Stimulated activated CD4-positive, alpha-beta T cell treated with anti-CD3 and anti-CD28 coated beads, TNF-alpha, amount 100 ng/mL, for 24 hours (primary cell): Measurements from ENCODE around the gene MRPS15.
"Not testable (repeated sequence)": the region's sequence is repeated elsewhere in the genome, so short reads cannot be mapped to it uniquely, and the experiment has no call there.

Source experiments
- DNase-seq, 3 experiments: peaks; one replicate each; pipeline ENCODE4 v3.0.0-alpha.2; 2020; ENCODE audit warnings: low read depth in 3 of 3

The MRPS15 gene

DNA sequence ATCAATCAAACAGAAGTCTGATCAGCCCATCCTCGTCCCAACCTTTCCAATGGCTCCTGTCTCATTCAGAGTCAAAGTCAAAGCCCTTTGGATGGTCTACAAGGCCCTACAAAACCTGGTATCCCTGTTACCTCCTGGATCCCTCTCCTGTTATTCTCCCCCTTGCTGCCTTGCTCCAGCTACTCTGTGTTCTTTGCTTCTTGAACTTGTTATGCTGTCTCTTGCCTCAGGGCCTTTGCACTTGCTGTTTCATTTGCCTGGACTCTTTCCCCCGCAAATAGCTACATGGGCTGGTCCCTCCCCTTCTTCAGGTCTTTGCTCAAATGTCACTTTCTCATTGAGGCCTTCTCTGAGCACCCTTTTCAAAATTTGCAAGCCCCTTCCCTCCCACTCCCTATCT is 19.9 kb upstream of the MRPS15 start:
- DNase-seq = no peak

DNA sequence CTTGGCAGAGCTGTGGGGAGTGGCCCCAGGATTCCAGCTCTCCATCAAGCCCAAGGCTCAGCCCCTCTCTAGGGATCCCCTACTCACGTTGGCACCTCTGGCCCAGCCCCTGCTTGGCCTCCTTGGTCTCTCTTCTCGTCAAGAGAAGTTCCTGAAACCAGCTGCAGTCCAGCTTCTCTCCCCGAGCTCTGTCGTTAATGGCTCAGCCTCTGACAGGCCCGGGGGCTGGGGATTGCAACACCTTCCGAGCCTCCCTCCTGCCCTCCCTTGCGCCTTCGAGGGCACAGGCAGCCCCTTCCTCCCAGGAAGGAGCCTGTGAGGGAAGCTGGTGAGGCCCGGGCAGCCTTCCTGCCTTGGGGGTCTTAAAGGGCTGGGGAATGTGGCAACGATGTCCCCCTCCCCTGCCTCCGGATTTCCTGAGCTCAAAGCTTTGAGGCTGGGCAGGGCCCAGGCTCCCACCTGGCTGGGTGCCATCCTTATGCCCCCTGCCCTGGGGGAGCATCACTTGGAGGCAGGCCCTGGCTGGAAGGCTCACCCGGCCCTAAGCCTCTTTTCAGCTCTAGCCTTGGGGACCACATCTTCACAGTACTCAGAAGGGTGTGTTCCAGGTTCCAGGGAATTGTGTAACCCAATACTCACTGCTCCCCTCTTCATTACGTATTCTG is 18.7 kb upstream of the MRPS15 start, which contains the start of gene CSF3R:
Gene CSF3R (minus strand): TSS at position 190 of the 665 bp plus-strand sequence. CDS start 3,417 bp downstream, outside the sequence.
- no peak for DNase-seq

DNA sequence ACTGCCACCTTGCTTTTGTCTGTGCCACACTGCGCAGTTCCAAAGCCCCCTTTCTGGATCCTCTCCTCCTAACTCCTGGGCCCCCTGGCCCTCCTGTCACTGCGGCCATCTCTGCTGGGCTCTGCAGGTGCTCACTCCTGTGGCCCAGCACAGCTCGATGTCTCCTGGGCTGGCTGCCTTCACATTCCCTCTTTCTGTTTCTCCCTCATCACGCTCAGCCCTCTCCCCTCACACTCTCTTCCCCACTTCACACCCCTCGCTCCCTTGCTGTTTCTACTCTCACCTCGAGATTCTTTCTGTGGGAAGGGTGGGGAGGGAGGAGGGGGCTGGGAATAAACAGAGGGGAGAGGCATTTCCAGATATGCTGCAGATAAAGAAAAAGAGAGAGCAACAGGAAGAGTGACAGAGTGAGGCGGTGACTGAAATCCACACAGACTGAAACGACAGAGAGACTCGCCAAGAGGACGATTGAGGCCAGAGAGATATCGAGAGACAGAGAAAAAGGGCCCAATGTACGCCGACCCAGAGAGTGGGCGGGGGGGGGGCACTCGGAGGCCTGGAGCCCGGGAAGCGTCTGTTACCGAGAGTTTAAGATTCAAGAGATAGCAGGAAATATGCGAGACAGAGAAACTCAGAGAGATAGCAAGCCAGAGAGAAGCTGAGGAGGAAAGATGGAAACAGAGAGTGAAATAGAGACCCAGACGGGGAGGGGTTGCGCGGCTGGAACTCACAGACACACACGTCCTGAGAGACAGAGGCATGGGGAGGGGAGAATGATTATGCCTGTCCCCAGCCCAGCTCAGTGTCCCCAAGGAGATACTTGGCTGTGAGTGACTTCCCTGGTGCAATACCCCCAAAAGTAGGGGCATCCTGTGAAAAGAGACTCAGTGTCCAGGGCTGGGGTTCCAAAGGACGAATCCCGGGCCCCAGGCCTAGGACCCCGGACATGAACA is 17.9 kb upstream of the MRPS15 start:
- no peak for DNase-seq

DNA sequence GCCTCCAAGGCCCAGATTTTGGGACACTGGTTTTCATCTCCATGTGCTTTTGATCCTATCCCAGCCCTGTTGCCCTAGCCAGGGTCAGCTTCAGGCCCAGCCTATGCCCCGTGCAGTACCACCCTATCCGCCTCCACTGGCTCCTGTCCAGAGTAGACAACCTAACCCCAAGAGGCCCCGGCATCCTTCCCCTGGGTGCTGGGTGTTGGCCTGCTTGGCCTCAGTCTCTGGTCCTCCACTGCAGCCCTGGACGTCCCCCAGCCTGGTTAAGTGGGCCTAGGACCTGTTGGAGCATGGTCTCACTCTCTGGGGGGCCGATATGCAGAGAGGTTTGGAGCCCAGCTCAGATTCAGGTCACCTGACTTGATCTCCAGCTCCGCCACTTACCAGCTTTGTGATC is 16.9 kb upstream of the MRPS15 start:
- no peak for DNase-seq

DNA sequence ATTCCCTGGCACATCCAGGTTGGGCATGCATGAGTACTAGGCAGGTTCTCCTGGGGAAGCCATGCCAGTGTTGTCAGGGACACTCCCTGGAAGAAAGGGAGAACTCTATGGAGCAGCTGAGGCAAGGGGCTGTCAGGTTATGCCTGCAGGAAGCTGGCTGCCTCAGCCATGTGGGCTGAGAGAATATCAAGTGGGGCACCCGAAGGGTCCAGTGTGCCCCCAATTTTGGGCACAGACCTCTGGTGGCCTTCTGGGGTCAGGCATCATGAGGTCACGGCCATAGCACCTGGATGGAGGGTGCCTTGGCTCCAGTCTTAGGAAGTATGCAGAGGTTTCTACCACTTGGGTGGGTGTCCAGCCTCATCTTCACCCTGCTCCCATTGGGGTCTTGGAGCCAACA is 16.0 kb upstream of the MRPS15 start:
- DNase-seq = no peak

DNA sequence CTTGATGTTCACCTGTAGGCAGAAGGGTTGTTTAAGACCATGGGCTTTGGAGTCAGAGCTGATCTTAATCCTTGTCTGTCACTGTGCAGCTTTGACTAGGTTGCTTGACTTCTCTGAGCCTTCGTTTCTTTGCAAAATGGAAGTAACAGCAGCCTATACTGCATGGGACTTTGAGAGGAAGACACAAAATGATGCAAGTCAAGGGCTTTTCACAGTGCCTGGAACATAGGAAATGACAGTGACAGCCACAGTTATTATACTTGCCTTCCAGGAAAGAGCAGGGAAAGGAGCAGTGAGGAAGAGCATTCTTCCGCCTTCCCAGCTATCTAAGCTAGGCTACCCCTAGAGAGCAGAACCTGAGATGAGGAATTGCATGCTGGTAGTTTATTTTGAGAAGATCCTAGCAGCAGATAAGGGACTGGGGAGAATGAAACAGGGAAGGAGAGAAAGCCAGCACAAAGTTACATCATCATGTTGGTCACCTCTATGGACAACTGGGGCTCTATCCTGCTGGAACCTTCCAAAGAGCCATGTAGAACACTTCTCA is 15.4 kb upstream of the MRPS15 start:
- no peak for DNase-seq

DNA sequence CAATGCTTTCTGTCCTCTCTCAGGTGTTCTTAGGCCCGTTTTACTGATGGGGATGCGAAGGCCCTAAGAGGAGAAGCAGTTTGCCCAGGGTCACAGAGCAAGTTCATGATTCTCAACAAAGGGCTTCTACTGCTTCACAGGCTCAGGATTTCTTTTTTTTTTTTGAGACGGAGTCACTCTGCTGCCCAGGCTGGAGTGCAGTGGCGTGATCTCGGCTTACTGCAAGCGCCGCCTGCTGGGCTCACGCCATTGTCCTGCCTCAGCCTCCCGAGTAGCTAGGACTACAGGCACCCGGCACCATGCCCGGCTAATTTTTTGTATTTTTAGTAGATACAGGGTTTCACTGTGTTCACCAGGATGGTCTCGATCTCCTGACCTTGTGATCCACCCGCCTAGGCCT is 13.4 kb upstream of the MRPS15 start:
- not testable (repeated sequence) for DNase-seq

DNA sequence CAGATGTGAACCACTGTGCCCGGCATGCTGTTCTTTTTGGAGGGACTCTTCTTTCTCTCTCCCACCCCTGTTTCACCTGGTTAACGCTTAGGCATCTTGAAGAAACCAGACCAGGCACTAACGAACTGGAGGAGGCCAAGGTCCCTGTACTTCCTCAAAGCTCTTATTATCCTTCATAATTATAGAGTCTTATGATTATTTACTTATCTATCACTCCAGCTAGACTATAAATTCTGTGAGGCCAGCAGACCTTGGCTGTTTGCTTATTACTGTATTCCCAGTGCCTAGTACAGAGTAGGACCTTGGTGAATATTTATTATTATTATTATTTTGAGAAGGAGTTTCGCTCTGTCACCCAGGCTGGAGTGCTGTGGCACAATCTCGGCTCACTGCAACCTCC is 12.8 kb upstream of the MRPS15 start:
- no peak for DNase-seq

DNA sequence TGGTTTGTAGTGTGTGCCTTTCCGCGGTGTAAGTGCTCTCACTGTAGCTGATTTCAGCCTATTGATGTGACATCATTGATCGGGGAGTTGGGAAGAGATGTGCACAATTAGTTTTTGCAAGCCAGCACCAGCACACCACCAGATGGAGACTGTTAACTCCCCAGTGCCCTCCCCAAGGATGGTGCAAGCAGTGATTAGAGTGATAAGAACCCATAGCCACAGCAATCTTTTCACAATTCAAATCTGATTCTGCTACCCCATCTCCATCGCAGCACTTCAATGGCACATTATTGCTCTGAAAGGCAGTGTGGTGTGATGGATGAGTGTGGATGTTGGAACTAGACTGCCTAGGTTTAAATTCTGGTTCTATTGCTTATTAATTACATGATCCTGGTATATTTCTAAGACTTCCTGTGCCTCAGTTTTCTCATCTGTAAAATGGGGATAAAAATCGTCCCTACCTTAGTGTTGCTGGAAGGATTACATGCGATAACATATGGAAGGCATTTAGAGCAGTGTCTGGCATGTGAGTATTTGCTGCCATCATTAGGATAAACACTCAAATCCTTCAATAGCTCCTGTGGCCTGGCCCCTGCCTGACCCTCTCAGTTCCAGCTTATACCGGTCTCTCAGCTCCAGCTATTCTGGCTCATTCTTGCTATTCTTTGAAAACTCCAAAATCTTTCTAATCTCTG is 11.9 kb upstream of the MRPS15 start:
- DNase-seq = no peak

DNA sequence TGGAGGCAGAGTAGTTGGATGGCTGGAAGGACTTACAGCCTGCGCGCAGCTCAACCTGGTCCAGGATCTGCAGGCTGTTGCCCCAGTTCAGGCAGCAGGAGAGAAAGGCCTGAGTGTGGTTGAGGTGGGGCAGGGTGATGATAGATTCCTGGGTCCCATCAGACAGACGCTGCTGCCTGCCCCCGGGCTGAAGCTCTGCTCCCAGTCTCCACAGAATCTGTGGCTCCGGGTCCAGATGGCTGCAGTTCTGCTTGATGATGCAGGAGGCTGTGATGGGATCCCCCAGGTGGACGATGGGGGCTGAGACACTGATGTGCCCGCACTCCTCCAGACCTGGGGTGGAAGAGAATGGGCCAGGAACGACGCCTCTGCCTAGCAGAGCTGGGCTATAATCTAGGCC is 11.2 kb upstream of the MRPS15 start:
- DNase-seq = no peak

DNA sequence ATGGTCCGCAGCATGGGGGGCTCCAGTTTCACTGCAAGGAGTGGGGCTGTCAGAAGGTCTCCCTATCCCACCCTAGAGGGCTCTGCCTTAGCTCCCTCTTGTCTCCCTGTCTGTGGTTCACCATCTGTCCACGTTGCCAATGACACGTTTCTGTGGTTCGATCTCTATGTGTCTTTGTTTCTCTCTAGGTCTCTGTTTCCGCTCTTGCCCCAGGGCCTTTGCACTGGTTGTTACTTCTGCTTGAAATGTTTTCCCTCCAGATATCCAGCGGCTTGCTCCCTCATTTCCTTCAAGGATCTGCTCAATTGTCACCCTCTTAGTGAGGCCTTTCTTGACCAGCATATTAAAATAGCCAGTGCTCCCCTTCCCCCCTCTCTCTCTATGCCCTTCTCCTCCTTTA is 8.5 kb upstream of the MRPS15 start:
- DNase-seq = no peak

DNA sequence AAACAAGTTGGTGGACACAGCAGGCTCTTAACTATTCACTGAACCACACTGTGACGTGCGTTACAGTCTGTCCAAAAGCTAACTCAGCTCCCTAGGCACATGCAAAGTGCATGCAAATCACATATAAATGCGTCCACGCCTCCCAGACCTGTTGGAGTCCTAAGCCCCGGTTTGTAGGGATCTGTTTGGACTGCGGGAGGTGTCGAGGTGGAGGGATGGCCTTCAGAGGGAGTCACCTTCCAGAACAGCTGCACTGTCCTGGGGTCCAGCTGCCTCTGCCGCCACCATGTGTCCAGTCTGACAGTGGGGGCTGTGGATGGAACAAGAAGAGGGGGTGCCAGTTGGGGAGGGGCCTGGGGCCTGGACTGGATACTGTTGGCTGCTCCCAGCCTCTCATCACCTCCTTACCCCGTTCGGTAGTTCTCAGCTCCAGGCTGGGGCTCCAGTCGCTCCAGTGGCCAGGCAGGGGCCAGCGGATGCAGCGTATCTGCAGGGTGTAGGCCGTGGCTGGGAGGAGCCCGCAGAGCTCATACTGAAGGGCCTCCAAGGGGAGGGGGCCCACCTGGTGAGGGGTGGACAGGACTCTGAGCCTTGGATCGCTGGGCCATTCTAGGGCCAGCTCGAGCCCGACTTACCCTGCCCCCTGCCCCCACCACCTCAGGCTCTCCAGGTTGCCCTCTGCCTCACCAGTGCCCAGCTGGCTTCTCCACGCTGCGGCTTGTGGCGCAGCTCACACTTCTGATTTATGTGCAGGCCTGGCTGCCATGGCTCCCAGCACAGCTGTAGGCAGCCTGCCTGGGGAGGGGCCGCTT is 7.9 kb upstream of the MRPS15 start:
- DNase-seq = no peak

DNA sequence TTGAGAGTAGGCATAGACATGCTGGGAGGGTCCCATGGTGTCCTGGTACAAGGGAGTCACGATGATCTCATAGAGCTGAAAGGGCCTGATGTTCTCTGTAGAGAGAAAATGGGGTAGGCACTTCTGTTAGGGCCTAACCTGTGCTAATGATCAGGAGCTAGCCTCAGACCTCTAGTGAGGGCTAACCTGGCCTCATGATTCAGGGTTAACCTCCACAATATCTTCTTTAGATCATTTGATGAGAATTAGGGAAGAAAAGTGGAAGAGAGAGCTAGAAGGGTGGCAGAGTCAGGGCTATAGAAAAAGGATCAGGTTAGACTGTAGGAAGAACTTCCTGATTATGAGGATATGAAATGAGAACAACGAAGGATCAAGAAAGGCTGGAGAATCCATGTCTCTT is 5.0 kb upstream of the MRPS15 start:
- no peak for DNase-seq

DNA sequence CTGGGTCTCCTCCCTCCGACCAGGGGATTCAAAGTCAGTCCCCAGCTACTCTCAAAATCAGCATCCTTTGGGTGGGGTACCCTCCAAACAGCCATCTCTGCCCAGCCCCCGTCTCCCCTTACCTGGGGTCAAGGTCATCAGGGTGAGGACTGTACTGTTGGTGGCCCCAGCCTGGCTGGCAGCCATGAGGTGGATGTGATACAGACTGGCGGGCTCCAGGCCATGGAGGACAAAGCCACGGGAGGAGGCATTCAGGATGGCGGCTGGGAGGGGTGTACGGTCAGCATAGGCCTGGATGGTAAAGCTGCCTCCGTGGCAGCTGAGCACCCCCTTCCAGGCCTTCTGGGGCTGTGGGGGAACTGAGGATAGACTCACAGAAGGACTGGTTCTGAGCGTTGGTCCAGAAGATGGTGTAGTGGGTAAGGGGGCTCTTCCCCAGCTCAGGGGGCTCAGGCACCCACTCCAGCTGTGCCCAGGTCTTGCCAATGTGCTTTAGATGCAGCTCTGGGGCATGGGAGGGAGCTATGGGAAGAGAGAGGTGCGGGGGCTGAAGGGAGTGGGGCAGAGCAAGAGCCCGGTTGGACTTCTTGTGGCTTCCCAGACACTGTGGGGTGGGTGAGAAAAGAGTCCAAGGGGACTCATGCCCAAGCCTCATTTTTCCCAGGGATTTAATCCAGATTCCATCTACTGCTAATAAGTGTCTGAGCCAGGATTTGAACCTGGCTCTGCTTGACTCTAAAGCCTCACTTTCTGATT is 3.7 kb upstream of the MRPS15 start:
- DNase-seq = no peak

DNA sequence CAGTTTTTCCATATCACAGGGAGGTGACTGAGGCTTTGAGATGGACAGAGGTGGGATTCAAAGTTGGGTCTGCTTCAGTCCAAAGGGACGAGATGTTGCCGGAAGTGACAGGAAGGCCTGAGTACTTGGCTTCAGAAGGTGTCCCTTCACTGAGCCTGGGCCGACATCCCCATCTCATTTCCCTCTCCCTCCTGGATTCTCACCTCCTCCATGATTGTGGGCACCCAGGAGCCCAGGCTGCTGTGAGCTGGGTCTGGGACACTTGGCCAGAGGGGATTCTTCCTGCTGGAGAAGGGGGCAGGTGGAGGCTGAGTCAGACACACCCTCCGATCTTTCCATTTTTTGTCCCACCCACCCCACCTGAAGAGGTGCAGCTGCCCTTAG is 2.8 kb upstream of the MRPS15 start:
- DNase-seq = no peak

DNA sequence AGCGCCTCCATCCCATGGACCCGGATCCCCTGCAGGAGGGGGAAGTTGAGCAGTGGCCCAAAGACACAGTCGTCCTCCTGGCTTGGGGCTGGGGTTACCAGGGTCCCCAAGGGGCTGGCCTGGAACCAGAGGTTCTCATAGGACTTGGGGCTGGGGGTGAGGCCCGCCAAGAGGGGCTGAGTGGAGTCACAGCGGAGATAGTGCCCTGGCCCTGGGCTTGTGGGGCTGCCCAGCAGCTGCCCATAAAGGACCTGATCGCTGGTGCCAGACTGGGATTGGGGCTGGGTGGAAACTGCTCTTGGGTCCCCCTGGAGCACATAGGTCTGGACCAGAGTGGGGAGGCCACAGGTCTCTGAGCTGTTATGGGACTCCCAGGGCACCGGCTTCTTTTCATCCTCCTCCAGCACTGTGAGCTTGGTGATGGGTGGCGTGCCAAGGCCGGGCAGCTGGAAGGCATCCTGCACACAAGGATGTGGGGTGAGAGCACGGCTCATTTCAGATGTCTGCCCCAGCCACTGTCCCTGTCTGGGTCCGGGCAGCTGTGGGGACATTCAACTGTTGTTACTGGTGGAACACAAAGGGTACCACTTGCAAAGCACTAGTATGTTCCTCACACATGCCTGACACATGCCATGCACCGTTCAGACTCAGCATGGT is 2.3 kb upstream of the MRPS15 start:
- no peak for DNase-seq

DNA sequence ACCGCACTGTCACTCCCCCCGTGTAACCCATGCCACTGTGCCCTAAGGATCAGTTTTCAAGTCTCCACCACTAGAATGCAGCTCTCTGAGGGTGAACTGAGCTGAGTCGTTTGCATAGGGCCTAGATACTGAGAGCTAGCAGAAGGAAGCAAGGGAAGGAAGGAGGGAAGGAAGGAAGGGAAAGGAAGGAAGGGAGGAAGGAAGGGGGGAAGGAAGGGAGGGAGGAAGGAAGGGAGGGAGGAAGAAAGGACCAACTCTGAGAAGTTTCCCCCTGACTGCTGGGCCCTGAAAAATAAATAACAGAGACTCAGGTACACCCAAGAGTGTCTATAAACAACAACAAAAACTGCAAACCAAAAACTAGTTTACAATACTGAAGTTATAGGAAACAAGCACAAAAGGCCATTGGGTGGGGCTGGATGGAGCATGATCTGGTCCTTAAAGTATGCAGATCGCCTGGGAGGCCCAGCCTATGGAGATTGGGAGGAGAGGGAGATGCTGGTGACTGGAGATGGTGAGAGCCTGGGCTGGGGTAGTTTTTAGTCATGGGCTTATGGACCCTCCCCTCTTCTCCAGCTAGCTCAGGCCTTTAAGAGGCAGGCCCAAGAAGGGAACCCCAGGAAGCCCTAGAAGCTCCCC is 1.7 kb upstream of the MRPS15 start:
- no peak for DNase-seq

DNA sequence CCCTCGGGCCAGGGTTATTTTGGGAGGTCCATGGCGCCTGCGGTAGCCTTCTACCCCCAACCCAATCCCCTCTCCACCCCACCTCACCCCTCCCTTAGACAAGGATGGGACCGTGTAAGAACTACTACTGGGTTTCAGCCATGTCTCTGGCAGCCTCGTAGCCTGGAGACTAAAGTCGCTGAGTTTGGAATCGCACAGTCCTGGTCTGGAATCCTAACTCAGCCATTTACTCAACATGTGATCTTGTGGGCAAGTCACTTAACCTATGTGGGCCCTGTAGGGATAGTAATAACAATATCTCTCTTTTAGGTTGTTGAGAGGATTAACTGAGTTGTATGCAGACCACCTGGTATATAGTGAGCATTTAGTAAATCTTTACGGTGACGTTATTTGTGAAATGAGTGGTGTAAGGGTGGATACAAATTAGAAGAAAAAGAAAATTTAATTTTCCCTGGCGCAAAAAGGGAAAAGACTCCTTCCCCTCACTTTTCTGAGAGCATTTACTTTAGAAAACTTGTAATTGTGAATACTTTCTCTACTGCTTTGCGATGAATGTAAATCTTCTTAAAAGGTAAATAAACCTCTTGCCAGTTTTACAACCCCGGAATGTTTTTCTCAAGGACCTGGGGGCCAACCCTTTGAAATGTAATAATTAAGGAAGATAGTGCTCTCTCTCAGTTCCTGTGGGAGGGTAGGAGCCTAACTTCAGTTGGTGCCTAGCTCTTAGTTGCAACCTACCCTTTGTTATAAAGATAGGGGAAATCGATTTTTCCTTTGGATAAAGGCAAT is 615 bp upstream of the MRPS15 start:
- DNase-seq = no peak

DNA sequence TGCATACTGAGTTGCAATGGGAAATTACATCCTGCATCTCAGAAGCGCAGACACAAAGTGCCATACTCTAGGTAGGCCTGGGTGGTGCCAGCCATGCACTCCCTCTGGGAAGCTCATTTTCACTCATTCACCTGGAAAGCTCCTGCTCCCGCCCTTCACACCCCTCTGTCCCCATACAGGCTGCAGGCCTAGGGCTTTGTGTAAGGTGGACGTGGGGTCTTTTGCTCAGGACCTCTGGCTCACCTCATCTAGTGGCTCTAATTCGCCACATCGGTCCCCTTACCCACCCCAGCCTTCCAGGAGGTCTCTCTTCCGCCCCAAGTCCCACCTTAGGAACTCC is 751 bp downstream of the MRPS15 start:
- DNase-seq = no peak
